Frontal cortex (tissue), 4 donors: ENCODE data around the gene PHYHIPL. TPM values are rescaled to one million over a fixed set of nuclear protein-coding genes. Genes with fewer than 3 reads are reported as not detected.

Source experiments
- DNase-seq, 2 donors: peaks; one replicate each; pipeline ENCODE4 v3.0.0; 2012; ENCODE audit warnings: low spot score in 2 of 2
- FAIRE-seq: peaks from 2 replicates; lab custom pipeline; 2012; peaks lifted over from hg19 to GRCh38; lab: Jason Lieb, UNC
- total RNA-seq: library from RNA; depleted of rRNA; stranded (reverse); fragments of >200 nt; gene quantifications from one replicate; pipeline ENCODE4 v1.2.3, GENCODE V29; 2014
- donor health status: control.
- donor health status: control.
- donor health status: control.

Gene PHYHIPL
- total RNA-seq, 1 donor from 2014 or later, result 17.1 TPM

DNA sequence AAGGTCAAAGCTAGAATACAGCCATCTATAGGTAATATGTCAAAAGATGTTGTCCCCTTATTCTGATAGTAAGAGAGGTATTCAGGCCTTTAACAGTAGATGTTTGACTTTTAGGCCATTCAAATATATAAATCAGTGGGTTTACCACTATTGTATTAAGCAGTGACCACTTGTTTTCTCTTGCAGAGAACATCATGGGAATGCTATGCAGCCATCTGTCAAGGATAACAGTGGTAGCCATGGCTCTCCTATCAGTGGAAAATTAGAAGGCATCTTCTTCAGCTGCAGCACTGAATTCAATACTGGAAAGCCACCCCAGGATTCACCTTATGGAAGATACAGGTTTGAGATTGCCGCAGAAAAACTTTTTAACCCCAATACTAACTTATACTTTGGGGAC is 68.4 kb downstream of the PHYHIPL start:
- DNase-seq (no peak), FAIRE-seq (no peak)

- DNase-seq (no peak), FAIRE-seq (no peak)
Observed at GRCh38 chr10:59245686-59246085, 69.2 kb downstream of the PHYHIPL start.

- DNase-seq, result no peak
Observed at GRCh38 chr10:59252491-59252890, 76.0 kb downstream of the PHYHIPL start.

GRCh38 chr10:59255463-59255862 is 79.0 kb downstream of the PHYHIPL start:
- FAIRE-seq (no peak), DNase-seq (no peak)

More at GRCh38 chr10:59252491-59252890, 76.0 kb downstream of the PHYHIPL start:
- no peak for FAIRE-seq

GRCh38 chr10:59257224-59257623 is 80.8 kb downstream of the PHYHIPL start:
- DNase-seq, result no peak
- no peak for FAIRE-seq

DNA sequence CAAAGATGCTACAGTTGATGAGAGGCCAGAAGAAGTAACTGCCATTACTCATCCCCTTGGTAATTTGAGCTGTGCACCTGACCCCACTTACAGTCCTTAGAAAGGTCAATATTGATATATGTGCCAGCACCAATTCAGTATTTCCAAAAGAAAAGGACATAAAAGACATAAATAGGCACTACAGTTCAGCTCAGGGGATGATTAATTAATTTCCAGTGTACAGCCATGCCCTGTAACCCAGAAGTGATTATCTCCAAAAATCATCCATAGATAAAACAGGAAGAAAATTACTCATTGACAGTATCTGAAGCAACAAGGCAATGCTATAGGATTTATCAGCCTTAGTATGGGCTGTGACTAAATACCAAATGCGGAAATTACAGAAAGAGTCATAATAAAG is 82.4 kb downstream of the PHYHIPL start:
- no peak for DNase-seq
- no peak for FAIRE-seq

- FAIRE-seq (no peak), DNase-seq (no peak)
Observed at GRCh38 chr10:59265141-59265540, 88.7 kb downstream of the PHYHIPL start.

DNA sequence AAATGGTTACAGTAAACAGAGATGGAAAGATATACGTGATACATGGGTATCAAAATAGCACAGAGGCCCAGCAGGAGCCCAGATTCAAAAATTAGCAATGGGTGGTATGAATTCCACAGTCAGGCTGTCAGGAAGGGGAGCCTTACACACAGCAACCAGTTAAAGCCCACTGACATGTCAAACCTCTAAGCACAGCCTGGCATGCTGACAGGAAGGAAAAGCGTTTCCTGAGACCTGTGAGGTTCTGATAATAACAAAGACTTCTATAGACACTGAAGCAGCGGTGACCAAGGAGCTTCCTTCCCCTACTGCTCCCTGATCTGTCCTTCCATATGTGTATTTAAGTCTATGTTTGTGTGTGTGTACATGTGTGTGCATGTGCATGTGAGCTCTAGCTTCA is 89.9 kb downstream of the PHYHIPL start:
- FAIRE-seq (no peak), DNase-seq (no peak)

- DNase-seq (no peak), FAIRE-seq (no peak)
Observed at GRCh38 chr10:59268460-59268859, 92.0 kb downstream of the PHYHIPL start.

DNA sequence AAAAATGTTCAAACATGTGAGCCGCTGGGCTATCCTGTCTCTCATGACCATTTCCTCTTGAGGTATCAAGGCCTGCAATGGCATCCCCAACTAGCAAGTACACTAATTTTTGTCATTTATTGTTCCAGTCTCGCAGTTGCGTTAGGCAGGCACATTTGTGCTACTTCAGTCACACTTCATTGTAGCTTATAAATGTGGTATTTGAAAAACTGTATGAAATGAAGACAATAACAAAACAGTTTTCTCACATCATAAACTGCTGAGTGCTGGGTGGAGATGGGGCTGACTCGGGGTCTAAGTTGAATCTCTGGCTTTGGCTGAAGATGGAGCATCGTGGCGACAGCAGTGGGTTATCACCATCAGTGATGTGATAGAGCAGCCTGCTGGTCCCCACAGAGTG is 93.2 kb downstream of the PHYHIPL start:
- FAIRE-seq, result no peak
- no peak for DNase-seq

GRCh38 chr10:59270492-59270891 is 94.0 kb downstream of the PHYHIPL start:
- DNase-seq (no peak), FAIRE-seq (no peak)

DNA sequence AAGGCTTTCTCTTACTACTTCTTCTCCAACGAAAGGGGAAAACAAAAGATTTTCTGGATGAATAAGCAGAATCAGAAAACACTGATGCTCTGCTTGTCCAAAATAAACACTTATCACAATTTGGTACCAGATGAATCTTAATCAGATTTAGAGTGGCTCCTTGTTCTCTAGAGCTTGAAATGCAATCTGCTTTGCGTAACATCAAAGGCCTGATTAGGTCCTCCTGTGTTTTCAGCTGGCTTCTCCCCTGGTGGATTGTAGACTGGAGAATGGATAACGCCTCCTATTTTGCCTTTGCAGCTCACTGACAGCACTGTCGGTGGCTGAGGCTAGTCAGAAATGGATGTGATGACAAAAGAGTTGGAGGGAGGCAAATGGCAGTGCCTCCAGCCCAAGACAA is 94.7 kb downstream of the PHYHIPL start:
- no peak for FAIRE-seq
- no peak for DNase-seq

- no peak for DNase-seq
- FAIRE-seq, result no peak
Observed at GRCh38 chr10:59272061-59272460, 95.6 kb downstream of the PHYHIPL start.

DNA sequence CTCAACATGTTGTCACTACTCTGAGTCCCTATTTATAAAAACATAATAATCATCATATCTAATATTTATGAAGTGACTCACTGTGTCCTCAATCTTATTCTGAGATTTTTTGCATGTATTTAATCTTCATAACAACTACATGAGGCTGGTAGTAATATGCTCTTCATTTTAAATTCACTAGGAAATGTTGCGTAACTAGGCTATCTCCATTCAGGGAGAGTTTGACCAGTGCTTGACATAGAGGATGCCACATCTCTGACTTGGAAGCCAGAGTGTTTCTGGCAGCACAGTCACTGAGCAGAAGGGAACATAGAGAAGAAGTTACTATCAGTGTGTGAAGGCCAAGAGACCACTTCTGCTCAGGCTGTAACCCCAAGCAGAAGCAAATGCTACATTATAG is 97.0 kb downstream of the PHYHIPL start:
- no peak for DNase-seq
- no peak for FAIRE-seq

DNA sequence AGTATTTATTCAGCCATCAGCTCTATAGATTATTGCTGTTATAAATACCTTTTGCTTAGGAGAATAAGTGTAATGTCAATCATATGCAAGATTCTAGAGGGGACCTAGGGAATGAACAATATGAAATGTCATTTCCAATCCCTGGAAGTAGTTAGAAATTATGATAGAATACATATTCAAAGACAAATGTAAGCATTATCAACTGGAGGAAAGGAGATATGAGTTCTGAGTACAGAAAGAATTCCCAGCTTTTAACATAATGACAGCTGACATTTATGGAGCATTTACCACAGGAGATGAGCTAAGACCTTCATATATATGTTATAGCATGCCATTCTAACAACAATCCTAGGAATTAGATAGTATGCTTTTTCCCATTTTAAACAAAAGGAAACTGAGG is 99.7 kb downstream of the PHYHIPL start:
- DNase-seq, result no peak
- no peak for FAIRE-seq

DNA sequence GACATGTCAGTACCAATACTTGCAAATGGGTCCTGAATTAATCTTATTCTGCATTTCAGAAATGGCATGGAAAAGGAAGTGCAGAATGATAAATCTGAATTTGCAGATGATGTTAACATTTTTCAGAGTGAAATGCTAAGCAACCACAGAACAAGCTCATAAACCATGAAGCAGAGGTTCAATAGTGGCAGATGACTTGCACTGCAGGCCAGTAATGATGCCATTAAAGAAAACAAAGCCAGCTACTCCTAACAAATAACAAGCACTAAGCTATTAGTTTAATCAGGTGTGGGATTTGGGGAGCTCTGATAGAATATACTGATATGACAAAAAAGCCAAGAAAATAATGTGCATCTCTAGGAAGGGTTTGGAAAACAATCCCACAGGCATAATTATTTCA is 100.5 kb downstream of the PHYHIPL start:
- DNase-seq (no peak), FAIRE-seq (no peak)

DNA sequence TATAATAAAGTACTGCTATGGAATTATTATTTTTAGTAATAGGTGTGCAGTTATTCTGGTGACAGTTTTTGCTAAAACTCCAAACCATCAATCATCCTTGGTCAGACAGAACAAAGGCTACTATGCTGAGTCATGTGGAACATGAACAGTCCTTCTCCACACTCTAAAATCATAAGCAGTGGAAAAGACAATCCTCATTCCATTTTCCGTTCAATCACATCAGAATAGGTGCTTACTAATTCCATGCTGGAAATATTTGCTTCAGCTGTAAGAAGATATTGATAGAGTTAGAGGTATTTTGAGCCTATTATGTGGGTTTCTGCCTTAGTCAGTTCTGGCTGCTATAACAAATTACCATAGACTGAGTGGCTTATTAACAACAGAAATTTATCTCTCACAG is 103.0 kb downstream of the PHYHIPL start:
- FAIRE-seq, result no peak
- DNase-seq, result no peak

- FAIRE-seq (no peak), DNase-seq (no peak)
Observed at GRCh38 chr10:59279991-59280505, 103.6 kb downstream of the PHYHIPL start.

DNA sequence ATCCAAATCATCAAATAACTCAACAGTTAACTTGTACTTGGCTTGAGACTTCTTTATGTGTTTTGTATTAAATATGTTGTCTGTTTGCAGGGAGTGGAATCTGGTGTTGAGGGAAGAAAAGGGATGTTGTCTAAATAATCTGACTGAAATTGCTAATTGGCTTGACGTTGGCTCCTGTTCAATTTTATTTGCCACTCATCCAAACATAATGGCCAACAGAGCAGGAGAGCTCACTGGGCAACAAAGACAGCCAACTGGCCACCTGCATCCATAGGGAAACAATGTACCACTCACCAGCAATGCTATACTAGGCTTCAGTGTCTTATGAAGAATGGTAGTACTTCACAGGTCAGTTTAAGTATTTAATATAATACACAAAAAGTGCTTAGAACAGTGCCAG is 105.4 kb downstream of the PHYHIPL start:
- no peak for DNase-seq
- no peak for FAIRE-seq

- DNase-seq (no peak), FAIRE-seq (no peak)
Observed at GRCh38 chr10:59283456-59284091, 107.1 kb downstream of the PHYHIPL start.

- DNase-seq (no peak), FAIRE-seq (no peak)
Observed at GRCh38 chr10:59284118-59284975, 107.9 kb downstream of the PHYHIPL start.
